ENCODE measurements around the gene CLCN3.

Gene CLCN3

DNA sequence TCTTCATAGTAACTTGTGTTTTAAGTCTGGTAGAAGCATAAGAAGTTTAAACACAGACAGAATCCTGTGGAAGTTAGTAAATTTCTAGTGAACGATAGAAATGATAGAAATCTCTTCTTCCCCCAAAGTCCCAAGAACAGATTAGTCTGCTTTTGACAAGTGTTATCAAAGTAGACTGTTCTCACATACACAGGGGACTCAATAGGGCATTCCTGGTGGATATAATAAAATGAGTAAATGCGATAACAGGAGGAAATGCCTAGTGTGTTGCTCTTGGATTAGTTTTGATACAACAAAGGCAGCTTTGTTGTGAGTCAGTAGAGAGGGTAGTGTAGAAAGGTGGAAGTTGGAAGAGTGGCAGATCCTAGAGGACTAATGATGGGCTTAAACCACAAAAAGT, 43.5 kb downstream of the CLCN3 start:
- H3K9me3 ChIP-seq (ENCODE audit: insufficient read depth, low read length), result no peaks in the 10 kb centered on the region
- H3K9ac ChIP-seq (ENCODE audit: low read length), result no peak overlapping the region
- H3K27me3 ChIP-seq (ENCODE audit: low read length), result no peaks in the 10 kb centered on the region
- peaks cover 74% of the 10 kb centered on the region for H3K79me2 ChIP-seq (ENCODE audit: insufficient read depth, low read length)
- H3K27ac ChIP-seq (ENCODE audit: low read depth, low read length), result no peak overlapping the region
- peaks cover 6% of the 10 kb centered on the region; the same call in 1 of the 2 replicates for H3K36me3 ChIP-seq (ENCODE audit: low read length)
- peaks cover 24% of the 10 kb centered on the region for H3F3A ChIP-seq (ENCODE audit: insufficient read depth)
- H4K20me1 ChIP-seq (ENCODE audit: low read depth, low read length), result no peaks in the 10 kb centered on the region
- no peak overlapping the region for H3K4me2 ChIP-seq (ENCODE audit: low read depth, low read length, poor library complexity, severe bottlenecking)
- TF ChIP-seq EZH2phosphoT487 (conservative IDR thresholded peaks at IDR 0.05; ENCODE audit: low read length) (no peak), CTCF (IDR thresholded peaks at IDR 0.05; ENCODE audit: insufficient read depth, low read length, poor library complexity, severe bottlenecking) (no peak)
- no peaks in the 10 kb centered on the region for H3K9me2 ChIP-seq (replicated peaks; ENCODE audit: insufficient read depth, low read length)
- H3K4me3 ChIP-seq (ENCODE audit: insufficient read depth, low read length, poor library complexity, severe bottlenecking), result no peak overlapping the region
- H2AFZ ChIP-seq (ENCODE audit: low read depth, low read length, severe bottlenecking), result no peak overlapping the region

- Histone ChIP-seq H3K9ac (ENCODE audit: low read length) (no peak overlapping the region), H3K36me3 (ENCODE audit: low read length) (peaks cover 6% of the 10 kb centered on the region; the same call in 1 of the 2 replicates), H3K79me2 (ENCODE audit: insufficient read depth, low read length) (peaks cover 71% of the 10 kb centered on the region), H2AFZ (ENCODE audit: low read depth, low read length, severe bottlenecking) (no peak overlapping the region), H3K27me3 (ENCODE audit: low read length) (no peaks in the 10 kb centered on the region), H3K27ac (ENCODE audit: low read depth, low read length) (no peak overlapping the region), H3F3A (ENCODE audit: insufficient read depth) (peaks cover 17% of the 10 kb centered on the region), H3K9me3 (ENCODE audit: insufficient read depth, low read length) (no peaks in the 10 kb centered on the region), H3K4me3 (ENCODE audit: insufficient read depth, low read length, poor library complexity, severe bottlenecking) (no peak overlapping the region), H3K9me2 (replicated peaks; ENCODE audit: insufficient read depth, low read length) (no peaks in the 10 kb centered on the region), H4K20me1 (ENCODE audit: low read depth, low read length) (no peaks in the 10 kb centered on the region), H3K4me2 (ENCODE audit: low read depth, low read length, poor library complexity, severe bottlenecking) (no peak overlapping the region)
- no peak for TF ChIP-seq EZH2phosphoT487 (conservative IDR thresholded peaks at IDR 0.05; ENCODE audit: low read length)
- TF ChIP-seq CTCF (IDR thresholded peaks at IDR 0.05; ENCODE audit: insufficient read depth, low read length, poor library complexity, severe bottlenecking), result no peak
Measured at GRCh38 chr4:169664615-169665014, 44.2 kb downstream of the CLCN3 start.

DNA sequence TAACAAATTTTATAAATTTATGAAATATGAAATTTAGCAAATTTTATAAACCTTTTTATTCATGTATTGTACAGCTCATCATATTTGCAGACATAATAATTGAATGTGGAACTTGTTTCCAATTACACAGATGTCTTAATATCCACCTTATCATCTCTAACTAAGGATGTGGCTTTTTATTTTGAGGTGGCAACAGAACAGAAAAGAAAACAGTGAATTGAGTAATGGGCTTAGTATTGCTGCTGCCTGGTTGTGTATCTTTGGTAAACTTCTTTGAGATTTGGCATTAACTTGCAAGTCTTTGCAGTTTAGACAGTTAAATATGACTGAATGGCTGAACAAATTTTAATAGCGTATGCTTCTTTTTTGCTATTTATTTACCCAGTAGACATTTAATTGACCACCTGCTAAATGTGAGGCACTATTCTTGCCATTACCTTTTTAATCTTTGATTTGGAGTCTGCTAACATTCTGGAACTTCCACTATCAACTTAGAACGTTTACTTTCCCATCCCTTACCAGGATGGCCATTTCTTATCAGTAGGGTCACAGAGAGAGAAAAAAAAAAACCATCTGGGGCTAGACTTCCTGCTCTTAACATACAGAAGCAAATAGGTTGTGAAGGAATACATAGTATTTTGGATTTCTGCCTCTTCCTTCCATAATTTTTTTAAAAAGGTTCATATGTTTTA, 44.8 kb downstream of the CLCN3 start:
- H2AFZ ChIP-seq (ENCODE audit: low read depth, low read length, severe bottlenecking), result no peak overlapping the region
- peaks cover 11% of the 10 kb centered on the region for H3F3A ChIP-seq (ENCODE audit: insufficient read depth)
- no peaks in the 10 kb centered on the region for H3K9me2 ChIP-seq (replicated peaks; ENCODE audit: insufficient read depth, low read length)
- H3K4me3 ChIP-seq (ENCODE audit: insufficient read depth, low read length, poor library complexity, severe bottlenecking), result no peak overlapping the region
- H3K9ac ChIP-seq (ENCODE audit: low read length), result no peak overlapping the region
- no peak overlapping the region for H3K4me2 ChIP-seq (ENCODE audit: low read depth, low read length, poor library complexity, severe bottlenecking)
- no peak for TF ChIP-seq CTCF (IDR thresholded peaks at IDR 0.05; ENCODE audit: insufficient read depth, low read length, poor library complexity, severe bottlenecking)
- no peak for TF ChIP-seq EZH2phosphoT487 (conservative IDR thresholded peaks at IDR 0.05; ENCODE audit: low read length)
- no peaks in the 10 kb centered on the region for H4K20me1 ChIP-seq (ENCODE audit: low read depth, low read length)
- no peaks in the 10 kb centered on the region for H3K9me3 ChIP-seq (ENCODE audit: insufficient read depth, low read length)
- no peaks in the 10 kb centered on the region for H3K27me3 ChIP-seq (ENCODE audit: low read length)
- H3K36me3 ChIP-seq (ENCODE audit: low read length), result peaks cover 6% of the 10 kb centered on the region; the same call in 1 of the 2 replicates
- H3K27ac ChIP-seq (ENCODE audit: low read depth, low read length), result no peak overlapping the region
- peaks cover 71% of the 10 kb centered on the region for H3K79me2 ChIP-seq (ENCODE audit: insufficient read depth, low read length)
